ENCODE results near the gene VDR.
"Not testable (repeated sequence)": the region's sequence is repeated elsewhere in the genome, so short reads cannot be mapped to it uniquely, and the experiment has no call there.

DNA sequence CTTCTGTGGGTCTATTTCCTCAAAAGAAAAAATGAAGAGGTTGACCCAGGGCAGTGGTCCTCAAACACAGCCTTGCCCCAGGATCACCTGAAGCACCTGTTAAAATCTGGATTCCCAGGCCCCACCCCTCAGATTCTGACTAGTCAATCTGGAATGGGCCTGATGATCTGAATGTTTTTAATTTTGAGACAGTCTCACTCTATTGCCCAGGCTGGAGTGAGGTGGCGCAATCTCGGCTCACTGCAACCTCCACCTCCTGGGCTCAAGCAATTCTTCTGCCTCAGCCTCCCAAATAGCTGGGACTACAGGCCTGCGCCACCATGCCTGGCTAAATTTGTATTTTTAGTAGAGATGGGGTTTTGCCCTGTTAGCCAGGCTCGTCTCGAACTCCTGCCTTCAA, 89.3 kb downstream of the VDR start:
- TF ChIP-seq CTCF, POLR2A (IDR thresholded peaks at IDR 0.05): not testable (repeated sequence)

Measured in transverse colon (tissue), 3 donors.